8988T (cell line): ENCODE data around the gene ZNF207.
A peak's percentile ranks its signal among the peaks of the same experiment; 100 is the strongest.
"Not testable (repeated sequence)": the region's sequence is repeated elsewhere in the genome, so short reads cannot be mapped to it uniquely, and the experiment has no call there.

Source experiments
- DNase-seq: peaks from one replicate; pipeline ENCODE4 v3.0.0; 2011

The ZNF207 gene

GRCh38 chr17:32349854-32350665 lies at the start of gene ZNF207:
ZNF207 (plus strand) TSS chr17:32350157; CDS start chr17:32350286, 129 bp downstream.
- peak; percentile 35 for DNase-seq

- DNase-seq, result no peak
Measured at GRCh38 chr17:32302037-32302436, 47.9 kb upstream of the ZNF207 start.

GRCh38 chr17:32302860-32303649 lies 46.9 kb upstream of the ZNF207 start:
- no peak for DNase-seq

DNA sequence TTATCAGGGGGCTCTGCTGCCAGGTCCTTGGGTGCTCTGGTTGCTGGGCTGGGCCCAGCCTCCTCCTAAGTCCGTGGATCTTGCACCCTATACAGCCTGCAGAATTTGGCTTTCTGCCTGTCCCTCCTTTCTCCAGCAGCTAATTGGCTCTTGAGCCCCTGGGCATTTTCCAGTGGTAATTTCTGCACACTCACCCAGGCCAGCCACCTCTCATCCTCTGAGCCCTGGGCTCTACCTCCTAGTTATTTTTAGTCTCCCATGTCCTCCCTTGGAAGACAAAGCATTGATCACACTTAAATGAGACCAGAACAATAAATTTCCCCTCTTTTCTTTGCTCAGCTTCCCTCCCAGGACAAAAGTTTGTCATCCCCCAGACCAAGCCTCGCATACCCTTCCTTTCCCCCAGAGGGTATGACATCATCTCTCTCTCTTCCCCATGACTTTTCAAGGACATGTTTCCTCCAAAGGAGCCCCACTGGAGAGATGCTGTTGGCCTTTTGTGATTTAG lies 46.1 kb upstream of the ZNF207 start:
- DNase-seq, result no peak

- no peak for DNase-seq
Measured at GRCh38 chr17:32305049-32305448, 44.9 kb upstream of the ZNF207 start.

- DNase-seq, result no peak
Measured at GRCh38 chr17:32307658-32308057, 42.3 kb upstream of the ZNF207 start.

GRCh38 chr17:32311028-32311536 lies 38.9 kb upstream of the ZNF207 start:
- DNase-seq, result no peak

GRCh38 chr17:32314636-32315035 lies 35.3 kb upstream of the ZNF207 start:
- no peak for DNase-seq

DNA sequence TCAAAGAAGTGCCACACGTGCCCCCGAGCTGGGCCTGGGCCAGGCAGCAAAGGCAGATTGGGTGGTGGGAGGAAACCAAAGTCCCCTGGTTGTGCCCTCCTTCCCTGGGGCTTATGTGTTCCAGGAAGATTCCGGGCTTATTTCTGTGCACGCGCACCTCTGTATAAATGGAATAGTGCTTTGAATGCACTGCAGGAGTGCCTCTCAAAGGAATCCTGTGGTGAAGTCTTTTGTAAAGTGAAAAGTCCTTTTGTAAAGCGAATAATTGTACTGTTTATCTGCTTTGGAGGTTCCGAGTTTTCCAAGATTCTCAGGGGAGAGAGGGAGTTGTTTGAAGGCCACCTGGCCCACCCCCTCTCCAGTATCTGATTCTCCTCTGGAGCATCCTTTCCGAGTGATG lies 34.8 kb upstream of the ZNF207 start:
- no peak for DNase-seq

DNA sequence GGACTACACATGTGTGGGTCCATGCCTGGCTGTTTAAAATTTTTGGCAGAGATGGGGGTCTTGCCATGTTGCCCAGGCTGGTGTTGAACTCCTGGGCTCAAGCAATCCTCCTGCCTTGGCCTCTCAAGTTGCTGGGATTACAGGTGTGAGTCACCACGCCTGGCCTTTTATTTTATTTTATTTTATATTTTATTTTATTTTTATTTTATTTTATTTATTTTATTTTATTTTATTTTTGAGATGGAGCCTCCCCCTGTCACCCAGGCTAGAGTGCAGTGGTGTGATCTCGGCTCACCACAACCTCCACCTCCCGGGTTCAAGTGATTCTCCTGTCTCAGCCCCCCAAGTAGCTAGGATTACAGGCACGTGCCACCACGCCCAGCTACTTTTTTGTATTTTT lies 33.3 kb upstream of the ZNF207 start:
- not testable (repeated sequence) for DNase-seq

- DNase-seq, result no peak
Measured at GRCh38 chr17:32317353-32317752, 32.6 kb upstream of the ZNF207 start.

DNA sequence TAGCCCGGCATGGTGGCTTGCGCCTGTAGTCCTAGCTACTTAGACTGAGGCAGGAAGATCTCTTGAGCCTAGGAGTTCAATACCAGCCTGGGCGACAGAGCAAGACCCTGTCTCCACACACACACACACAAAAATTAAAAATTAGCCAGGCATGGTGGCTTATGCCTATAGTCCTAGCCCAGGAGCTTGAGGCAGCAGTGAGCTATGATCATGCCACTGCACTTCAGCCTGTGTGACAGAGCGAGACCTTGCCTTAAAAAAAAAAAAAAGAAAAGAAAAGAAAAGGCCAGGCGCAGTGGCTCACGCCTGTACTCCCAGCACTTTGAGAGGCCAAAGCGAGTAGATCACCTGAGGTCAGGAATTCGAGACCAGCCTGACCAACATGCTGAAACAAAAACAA lies 31.9 kb upstream of the ZNF207 start:
- DNase-seq, result no peak

GRCh38 chr17:32319548-32319905 lies 30.4 kb upstream of the ZNF207 start:
- DNase-seq, result peak; percentile 58

GRCh38 chr17:32320080-32320479 lies 29.9 kb upstream of the ZNF207 start:
- DNase-seq, result not testable (repeated sequence)

DNA sequence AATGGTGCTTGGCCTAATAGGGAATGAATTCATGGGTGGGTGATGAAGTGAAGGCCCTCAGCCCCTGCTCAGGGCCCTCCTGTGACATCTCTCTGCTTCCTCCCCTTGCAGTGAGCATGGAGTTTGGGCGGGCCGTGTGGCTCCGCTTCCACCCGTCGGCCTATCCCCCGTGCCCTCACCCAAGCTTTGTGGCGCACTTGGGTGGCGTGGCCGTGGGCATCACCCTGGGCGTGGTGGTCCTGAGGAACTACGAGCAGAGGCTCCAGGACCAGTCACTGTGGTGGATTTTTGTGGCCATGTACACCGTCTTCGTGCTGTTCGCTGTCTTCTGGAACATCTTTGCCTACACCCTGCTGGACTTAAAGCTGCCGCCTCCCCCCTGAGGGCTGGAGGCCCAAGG lies 29.1 kb upstream of the ZNF207 start:
- DNase-seq, result no peak

DNA sequence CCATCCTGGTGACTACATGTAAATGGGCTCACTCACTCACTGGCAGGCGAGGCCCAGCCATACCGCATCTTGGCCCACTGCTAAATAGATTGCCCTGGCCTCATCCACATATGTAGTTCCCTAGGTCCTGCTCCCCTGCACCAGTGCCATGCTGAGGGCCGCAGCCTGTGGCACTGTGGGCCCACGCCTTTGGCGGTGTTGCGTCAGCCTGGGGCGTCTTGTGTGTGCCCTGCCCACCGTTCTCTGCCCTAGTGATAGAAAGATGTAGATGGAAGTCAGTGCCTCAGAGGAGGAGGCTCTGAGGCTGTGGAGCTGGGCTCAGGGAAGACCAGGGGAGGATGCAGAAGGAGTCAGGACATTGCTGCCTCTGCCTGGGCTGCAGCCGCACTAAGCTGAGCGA lies 26.9 kb upstream of the ZNF207 start:
- DNase-seq, result no peak

- no peak for DNase-seq
Measured at GRCh38 chr17:32323811-32324491, 26.0 kb upstream of the ZNF207 start.

DNA sequence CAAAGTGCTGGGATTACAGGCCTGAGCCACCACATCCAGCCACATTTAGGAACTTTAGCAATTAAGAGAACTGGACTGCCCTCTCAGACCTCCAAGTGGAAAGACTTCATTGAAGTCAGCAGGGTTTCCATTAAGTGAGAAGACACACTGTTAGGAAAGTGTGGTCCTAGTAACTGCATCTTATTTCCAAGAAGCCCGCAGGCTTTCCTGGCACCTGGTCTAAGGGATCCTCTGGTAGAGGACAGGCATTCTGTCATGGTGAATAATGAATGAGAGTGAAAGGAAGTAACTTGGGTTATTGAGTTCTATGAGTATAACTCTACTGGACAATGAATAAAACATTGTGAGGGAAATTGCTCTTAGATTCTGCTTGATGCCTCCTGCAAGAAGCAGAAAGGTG lies 22.0 kb upstream of the ZNF207 start:
- DNase-seq, result no peak

GRCh38 chr17:32330147-32330546 lies 19.8 kb upstream of the ZNF207 start:
- DNase-seq, result no peak

DNA sequence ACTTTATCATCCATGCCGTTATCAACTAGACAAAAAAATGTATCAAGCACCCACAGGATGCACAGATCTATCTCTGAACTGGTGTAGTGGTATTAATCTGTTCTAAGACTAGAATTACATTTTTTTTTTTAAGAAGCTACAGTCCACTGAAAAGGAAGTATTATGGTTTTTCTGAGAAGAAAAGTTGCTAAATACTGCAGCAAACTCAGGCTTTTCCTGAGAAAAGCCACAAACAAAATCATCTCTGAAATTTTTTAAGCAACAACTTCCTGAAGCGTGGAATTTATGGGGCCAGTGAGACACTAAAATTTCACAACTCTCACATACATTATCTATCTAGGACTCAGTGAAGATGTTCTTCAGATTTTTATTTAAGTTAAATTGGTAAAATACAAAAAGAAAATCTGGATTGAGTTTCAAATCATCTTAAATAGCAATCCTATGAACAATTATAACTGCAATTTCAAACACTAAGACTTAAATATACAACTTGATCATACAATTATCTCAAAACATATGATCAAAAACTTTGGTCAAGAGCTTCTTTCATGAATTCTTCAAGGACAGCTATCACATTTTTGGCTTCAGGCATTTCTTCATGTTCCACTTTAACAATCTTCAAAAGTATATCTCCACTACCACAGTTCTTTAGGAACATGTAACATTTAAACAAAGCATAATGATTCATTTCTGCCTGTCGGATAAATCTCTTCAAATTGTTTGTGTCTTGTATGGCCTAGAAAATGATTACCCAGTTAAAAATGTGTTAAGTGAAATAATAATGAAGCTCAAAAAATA lies 18.5 kb upstream of the ZNF207 start:
- no peak for DNase-seq

DNA sequence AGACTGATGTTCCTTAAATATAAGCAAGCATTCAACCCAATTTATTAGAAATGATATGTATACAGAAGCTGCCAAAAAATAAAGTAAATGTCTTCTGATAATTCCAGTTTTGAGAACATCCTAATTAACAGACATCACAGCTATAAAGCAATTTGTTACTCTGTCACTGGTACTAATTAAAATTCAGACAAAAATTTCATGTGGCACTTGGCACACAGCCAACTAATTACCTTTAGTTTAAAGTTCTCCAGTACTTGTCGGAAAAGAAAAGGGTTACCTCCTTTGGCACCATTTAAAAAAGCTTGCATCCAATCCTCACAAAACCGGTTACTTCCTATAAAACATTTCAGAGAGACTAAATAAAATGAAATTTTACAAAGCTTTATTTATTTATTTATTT lies 16.8 kb upstream of the ZNF207 start:
- DNase-seq, result no peak

DNA sequence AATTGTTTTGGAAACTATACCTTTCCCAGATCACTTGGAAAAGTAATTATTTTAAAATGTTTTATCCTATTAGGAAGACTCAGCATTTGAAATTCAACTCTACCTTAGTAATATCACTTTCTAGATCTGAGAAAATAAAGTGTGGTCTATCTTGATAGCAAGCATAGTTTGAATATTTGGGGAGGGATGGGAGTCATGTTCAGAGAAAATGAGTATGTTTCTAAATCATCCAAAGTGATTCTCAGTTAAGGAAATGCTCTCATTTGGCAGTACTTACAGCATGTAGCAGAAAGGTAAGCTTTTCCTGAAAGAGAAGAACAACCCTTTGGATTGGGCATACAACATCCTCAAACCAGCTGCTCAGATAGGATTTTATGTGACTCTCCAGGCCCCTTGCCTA lies 14.9 kb upstream of the ZNF207 start:
- DNase-seq, result no peak
